ENCODE results near the gene C1GALT1C1L. TPM values are rescaled to one million over a fixed set of nuclear protein-coding genes. Genes with fewer than 3 reads are reported as not detected.
A peak's percentile ranks its signal among the peaks of the same experiment; 100 is the strongest.

The C1GALT1C1L gene
- total and polyA plus RNA-seq, 2 of the 13 experiments (the other 11 are each of a cell fraction or from before 2014, with no cell fraction given): 1.3 to 2.4 TPM

GRCh38 chr2:43717322-43717721, 41.1 kb upstream of the C1GALT1C1L start:
- DNase-seq (ENCODE audit: low spot score) (no peak), ATAC-seq (no peak), FAIRE-seq (no peak)
- Histone ChIP-seq H3K4me2 (ENCODE audit: low read depth, low read length) (no peak overlapping the region), H3K4me3 (replicated peaks in 1 of 3; ENCODE audit: insufficient read depth in 1 of 3, low read depth in 2 of 3, low read length in 3 of 3) (no peak overlapping the region), H3K79me2 (ENCODE audit: insufficient read depth, low read length) (no peaks in the 10 kb centered on the region), H3K4me1 (ENCODE audit: insufficient read depth, low read length) (no peaks in the 10 kb centered on the region), H2AFZ (ENCODE audit: low read length) (no peak overlapping the region), H3K36me3 (replicated peaks in 1 of 2; ENCODE audit: control insufficient read depth in 1 of 2, insufficient read depth in 2 of 2, low read length in 2 of 2) (no peaks in the 10 kb centered on the region), H3K9me3 (ENCODE audit: low read length) (no peaks in the 10 kb centered on the region), H3K27ac (ENCODE audit: extremely low read length, insufficient read depth, low read length) (no peak overlapping the region), H4K20me1 (ENCODE audit: insufficient read depth, low read length) (no peaks in the 10 kb centered on the region), H3K9ac (ENCODE audit: insufficient read depth, low read depth, low read length) (no peak overlapping the region), H3K27me3 (ENCODE audit: control insufficient read depth in 1 of 2, insufficient read depth in 2 of 2, low read length in 2 of 2) (no peaks in the 10 kb centered on the region)
- no TSS peak for BruUV-seq (replicated peaks)
- peak; percentile 62 for TF ChIP-seq ZNF282 (IDR thresholded peaks at IDR 0.05; ENCODE audit: partially characterized antibody)
- TF ChIP-seq REST (IDR thresholded peaks at IDR 0.05; ENCODE audit: borderline replicate concordance in 1 of 2, low read depth in 1 of 2, low read length in 2 of 2): no peak
- TF ChIP-seq ZNF792 (CRISPR knock-in tag; IDR thresholded peaks at IDR 0.05): no peak
- TF ChIP-seq ZNF10 (CRISPR knock-in tag; IDR thresholded peaks at IDR 0.05; ENCODE audit: borderline replicate concordance, low read depth): no peak
- TF ChIP-seq ARNT2 (CRISPR knock-in tag; IDR thresholded peaks at IDR 0.05; ENCODE audit: low read depth): no peak
- CTCF ChIA-PET (ENCODE audit: low intra/inter-chr PET ratio, low total read pairs): no interaction called here
- intact Hi-C loops (cut with micrococcal nuclease; ENCODE audit: unreplicated experiment) (no loop called here), in situ Hi-C loops (cut with HindIII; ENCODE audit: extremely low pct_ligation_motif_present, low pct_unique_long_range_greater_than_20kb) (no loop called here)
- POLR2A ChIA-PET: no interaction called here
